Astrocyte (in vitro differentiated cells and primary cell): ENCODE measurements around the gene PAPLN. TPM values are rescaled to one million over a fixed set of nuclear protein-coding genes. Genes with fewer than 3 reads are reported as not detected.
"Not testable (repeated sequence)": the region's sequence is repeated elsewhere in the genome, so short reads cannot be mapped to it uniquely, and the experiment has no call there.

Source experiments
- DNase-seq: peaks from one replicate; pipeline ENCODE4 v3.0.0-alpha.2; 2010; ENCODE audit warnings: low read depth
- FAIRE-seq: peaks from 2 replicates; lab custom pipeline; 2011; peaks lifted over from hg19 to GRCh38; lab: Jason Lieb, UNC
- H2AFZ ChIP-seq: 2 replicates; pipeline ENCODE4 v1.6.0; 2012; ENCODE audit warnings: low read depth, low read length, inconsistent platforms
- H3K27ac ChIP-seq: 2 replicates; pipeline ENCODE4 v1.5.1; 2011; ENCODE audit warnings: low read depth, low read length, inconsistent platforms
- H3K27me3 ChIP-seq: 2 replicates; pipeline ENCODE4 v1.6.0; 2011; ENCODE audit warnings: low read length, inconsistent platforms; ENCODE audit not compliant: insufficient read depth
- H3K36me3 ChIP-seq: 2 replicates; pipeline ENCODE4 v1.5.1; 2011; ENCODE audit warnings: low read length, inconsistent platforms; ENCODE audit not compliant: insufficient read depth
- H3K4me1 ChIP-seq: 2 replicates; pipeline ENCODE4 v1.5.1; 2011; ENCODE audit warnings: low read length, inconsistent platforms; ENCODE audit not compliant: insufficient read depth
- H3K4me2 ChIP-seq: 2 replicates; pipeline ENCODE4 v1.6.0; 2012; ENCODE audit warnings: low read length, inconsistent platforms
- H3K4me3 ChIP-seq: 2 replicates; pipeline ENCODE4 v1.5.1; 2011; ENCODE audit warnings: low read depth, mild to moderate bottlenecking, low read length, inconsistent platforms; ENCODE audit not compliant: insufficient read depth
- H3K79me2 ChIP-seq: 2 replicates; pipeline ENCODE4 v1.6.0; 2012; ENCODE audit warnings: mild to moderate bottlenecking, low read length, inconsistent platforms; ENCODE audit not compliant: insufficient read depth
- H3K9ac ChIP-seq: 2 replicates; pipeline ENCODE4 v1.6.0; 2012; ENCODE audit warnings: mild to moderate bottlenecking, low read length, inconsistent platforms
- H3K9me3 ChIP-seq: 2 replicates; pipeline ENCODE4 v1.5.1; 2012; ENCODE audit warnings: low read depth, mild to moderate bottlenecking, low read length, inconsistent platforms; ENCODE audit not compliant: insufficient read depth
- H4K20me1 ChIP-seq: 2 replicates; pipeline ENCODE4 v1.6.0; 2012; ENCODE audit warnings: low read length, inconsistent platforms; ENCODE audit not compliant: insufficient read depth
- H3K27ac Mint-ChIP-seq: one replicate; pipeline ENCODE4 v1.8.0; 2021; ENCODE audit warnings: mild to moderate bottlenecking, mixed read lengths; ENCODE audit not compliant: unreplicated experiment
- H3K27me3 Mint-ChIP-seq: one replicate; pipeline ENCODE4 v1.8.0; 2021; ENCODE audit warnings: low read depth, mixed read lengths; ENCODE audit not compliant: unreplicated experiment
- H3K36me3 Mint-ChIP-seq: one replicate; pipeline ENCODE4 v1.8.0; 2021; ENCODE audit warnings: low read depth, mixed read lengths; ENCODE audit not compliant: unreplicated experiment
- H3K4me1 Mint-ChIP-seq: one replicate; pipeline ENCODE4 v1.8.0; 2021; ENCODE audit warnings: low read depth, mixed read lengths; ENCODE audit not compliant: unreplicated experiment
- H3K4me3 Mint-ChIP-seq: one replicate; pipeline ENCODE4 v1.8.0; 2021; ENCODE audit warnings: mild to moderate bottlenecking, moderate library complexity, mixed read lengths; ENCODE audit not compliant: unreplicated experiment
- H3K9me3 Mint-ChIP-seq: one replicate; pipeline ENCODE4 v1.8.0; 2021; ENCODE audit warnings: mild to moderate bottlenecking, mixed read lengths; ENCODE audit not compliant: unreplicated experiment
- CTCF ChIP-seq: IDR thresholded peaks from 2 replicates; pipeline ENCODE4 v1.5.1; 2011; ENCODE audit warnings: low read depth, mild to moderate bottlenecking, inconsistent platforms, low read length, moderate library complexity; ENCODE audit not compliant: insufficient read depth
- EZH2 ChIP-seq: IDR thresholded peaks from 2 replicates; pipeline ENCODE4 v1.6.1; 2012; ENCODE audit warnings: mild to moderate bottlenecking, low read length, inconsistent platforms; ENCODE audit not compliant: insufficient read depth
- total RNA-seq: library from RNA; stranded (reverse); gene quantifications from 2 replicates; pipeline ENCODE4 v1.2.1, GENCODE V29; 2021

The PAPLN gene
- total RNA-seq, 1 donor from 2014 or later: 5.0 TPM

GRCh38 chr14:73305499-73305898 is 68.2 kb downstream of the PAPLN start:
- peaks cover 12% of the 10 kb centered on the region for H4K20me1 ChIP-seq
- no peaks in the 10 kb centered on the region for H3K9me3 ChIP-seq
- Mint-ChIP-seq H3K9me3 (peaks cover 2% of the 10 kb centered on the region), H3K4me3 (no peak overlapping the region), H3K27ac (no peak overlapping the region), H3K4me1 (peaks cover 8% of the 10 kb centered on the region), H3K27me3 (no peaks in the 10 kb centered on the region), H3K36me3 (peaks cover 10% of the 10 kb centered on the region)
- no peak overlapping the region for H3K4me2 ChIP-seq
- DNase-seq: no peak
- H3K27me3 ChIP-seq: no peaks in the 10 kb centered on the region
- TF ChIP-seq CTCF: no peak
- TF ChIP-seq EZH2: no peak
- H3K9ac ChIP-seq: no peak overlapping the region
- no peak overlapping the region for H3K4me3 ChIP-seq
- H3K79me2 ChIP-seq: no peaks in the 10 kb centered on the region
- no peaks in the 10 kb centered on the region for H3K36me3 ChIP-seq
- no peaks in the 10 kb centered on the region for H3K4me1 ChIP-seq
- H2AFZ ChIP-seq: no peak overlapping the region
- H3K27ac ChIP-seq: no peak overlapping the region
- no peak for FAIRE-seq

DNA sequence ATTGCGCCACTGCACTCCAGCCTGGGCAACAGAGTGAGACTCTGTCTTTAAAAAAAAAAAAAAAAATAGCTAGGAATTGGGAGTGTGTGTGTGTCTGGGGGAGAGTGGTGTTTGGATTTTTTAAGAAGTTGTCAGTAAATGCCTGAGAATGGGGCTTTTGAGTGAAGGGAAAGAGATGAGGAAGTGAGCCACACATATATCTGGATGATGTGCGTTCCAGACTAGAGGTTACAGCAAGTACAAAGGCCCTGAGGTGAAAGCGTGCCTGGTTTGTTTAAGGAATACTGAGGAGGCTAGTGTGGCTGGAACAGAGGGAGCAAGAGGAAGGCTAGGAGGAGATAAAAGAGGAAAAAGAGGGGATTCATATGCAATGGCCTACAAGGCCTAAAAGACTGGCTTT is 70.0 kb downstream of the PAPLN start:
- H3K36me3 ChIP-seq: no peaks in the 10 kb centered on the region
- H3K27ac ChIP-seq: no peak overlapping the region
- H3K27me3 ChIP-seq: no peaks in the 10 kb centered on the region
- no peaks in the 10 kb centered on the region for H3K79me2 ChIP-seq
- Mint-ChIP-seq H3K9me3 (peaks cover 2% of the 10 kb centered on the region), H3K4me3 (no peak overlapping the region), H3K4me1 (peaks cover 15% of the 10 kb centered on the region), H3K36me3 (peaks cover 10% of the 10 kb centered on the region), H3K27ac (no peak overlapping the region), H3K27me3 (no peaks in the 10 kb centered on the region)
- no peak for TF ChIP-seq EZH2
- TF ChIP-seq CTCF: no peak
- peaks cover 4% of the 10 kb centered on the region for H3K4me1 ChIP-seq
- H3K4me2 ChIP-seq: no peak overlapping the region
- no peak for FAIRE-seq
- no peak overlapping the region for H2AFZ ChIP-seq
- no peak overlapping the region for H3K4me3 ChIP-seq
- H3K9me3 ChIP-seq: no peaks in the 10 kb centered on the region
- no peak overlapping the region for H3K9ac ChIP-seq
- peaks cover 12% of the 10 kb centered on the region for H4K20me1 ChIP-seq
- no peak for DNase-seq

GRCh38 chr14:73309207-73309606 is 71.9 kb downstream of the PAPLN start:
- DNase-seq, FAIRE-seq, H3K4me3 ChIP-seq, H3K27ac ChIP-seq, H3K79me2 ChIP-seq, H3K9ac ChIP-seq, H3K36me3 ChIP-seq, H3K36me3 Mint-ChIP-seq, H3K4me1 ChIP-seq, H3K9me3 ChIP-seq, H3K27me3 ChIP-seq, H3K4me3 Mint-ChIP-seq, H3K9me3 Mint-ChIP-seq, H3K27ac Mint-ChIP-seq, H3K27me3 Mint-ChIP-seq, H3K4me2 ChIP-seq, H2AFZ ChIP-seq: not testable (repeated sequence)
- peaks cover 12% of the 10 kb centered on the region for H4K20me1 ChIP-seq
- peaks cover 15% of the 10 kb centered on the region for H3K4me1 Mint-ChIP-seq
